Endodermal cell (in vitro differentiated cells): ENCODE measurements around the gene NEK6. TPM values are rescaled to one million over a fixed set of nuclear protein-coding genes. Genes with fewer than 3 reads are reported as not detected.
A peak's percentile ranks its signal among the peaks of the same experiment; 100 is the strongest.

Experiments used
- DNase-seq: peaks from one replicate; pipeline ENCODE4 v3.0.0-alpha.2; 2017
- H3K27ac ChIP-seq: 2 replicates; pipeline ENCODE4 v1.5.1; 2013; ENCODE audit warnings: mild to moderate bottlenecking, low read depth, low read length, moderate library complexity
- H3K27me3 ChIP-seq: 2 replicates; pipeline ENCODE4 v1.6.1; 2013; ENCODE audit warnings: mild to moderate bottlenecking, low read length, moderate library complexity; ENCODE audit not compliant: insufficient read depth, control insufficient read depth, poor library complexity, severe bottlenecking
- H3K36me3 ChIP-seq: 2 replicates; pipeline ENCODE4 v1.7.0; 2013; ENCODE audit warnings: mild to moderate bottlenecking, low read length, moderate library complexity; ENCODE audit not compliant: control insufficient read depth, insufficient read depth
- H3K4me1 ChIP-seq: one replicate; pipeline ENCODE4 v1.7.0; 2013; ENCODE audit warnings: low read length; ENCODE audit not compliant: control insufficient read depth, insufficient read depth
- H3K4me3 ChIP-seq: 2 replicates; pipeline ENCODE4 v1.5.1; 2013; ENCODE audit warnings: mild to moderate bottlenecking, low read length, moderate library complexity
- H3K9ac ChIP-seq: 2 replicates; pipeline ENCODE4 v1.6.1; 2013; ENCODE audit warnings: mild to moderate bottlenecking, low read length, moderate library complexity; ENCODE audit not compliant: poor library complexity, severe bottlenecking; ENCODE audit errors: extremely low read depth
- H3K9me3 ChIP-seq: 2 replicates; pipeline ENCODE4 v1.6.1; 2013; ENCODE audit warnings: mild to moderate bottlenecking, low read length, moderate library complexity; ENCODE audit not compliant: control insufficient read depth
- H3K27ac Mint-ChIP-seq: 2 replicates; pipeline ENCODE4 v1.8.0; 2020; ENCODE audit warnings: mixed read lengths
- H3K27me3 Mint-ChIP-seq: 2 replicates; pipeline ENCODE4 v1.8.0; 2021; ENCODE audit warnings: mild to moderate bottlenecking, mixed read lengths; ENCODE audit not compliant: insufficient read depth
- H3K36me3 Mint-ChIP-seq: 2 replicates; pipeline ENCODE4 v1.8.0; 2020; ENCODE audit warnings: low read depth, mixed read lengths
- H3K4me1 Mint-ChIP-seq: 2 replicates; pipeline ENCODE4 v1.8.0; 2020; ENCODE audit warnings: mixed read lengths
- H3K4me3 Mint-ChIP-seq: 2 replicates; pipeline ENCODE4 v1.8.0; 2020; ENCODE audit warnings: mild to moderate bottlenecking, moderate library complexity, mixed read lengths
- H3K9me3 Mint-ChIP-seq: 2 replicates; pipeline ENCODE4 v1.8.0; 2020; ENCODE audit warnings: mild to moderate bottlenecking, mixed read lengths
- WGBS, 2 experiments: methylation state at CpG; one replicate each; pipeline versions ENCODE4 v1.1.5 to v1.1.7; 2013; ENCODE audit warnings: missing lambda C conversion rate in 2 of 2, mixed read lengths in 1 of 2; ENCODE audit not compliant: insufficient coverage in 1 of 2, insufficient read length in 1 of 2; 5-methylcytosine and 5-hydroxymethylcytosine counted together
- total RNA-seq, 2 donors: library from RNA; stranded (reverse); fragmentation: NEBNext Ultra II Directional in 1 of 2; extraction: Animal tissue kit (Norgen Biotek cat#: 25700) in 1 of 2; gene quantifications; 2 replicates in 1 of 2; 3 replicates in 1 of 2; pipeline ENCODE4 v1.2.1, GENCODE V29; 2021
- TF ChIP-seq, protein P1 (sequence below): fragments of 200-600 bp; sonication (generic); conservative IDR thresholded peaks from 2 replicates; pipeline ENCODE4 v1.5.0; 2021; ENCODE audit warnings: antibody characterized with exemption, mild to moderate bottlenecking

The NEK6 gene
- total RNA-seq, 2 donors from 2014 or later = 17.1 to 32.5 TPM

DNA sequence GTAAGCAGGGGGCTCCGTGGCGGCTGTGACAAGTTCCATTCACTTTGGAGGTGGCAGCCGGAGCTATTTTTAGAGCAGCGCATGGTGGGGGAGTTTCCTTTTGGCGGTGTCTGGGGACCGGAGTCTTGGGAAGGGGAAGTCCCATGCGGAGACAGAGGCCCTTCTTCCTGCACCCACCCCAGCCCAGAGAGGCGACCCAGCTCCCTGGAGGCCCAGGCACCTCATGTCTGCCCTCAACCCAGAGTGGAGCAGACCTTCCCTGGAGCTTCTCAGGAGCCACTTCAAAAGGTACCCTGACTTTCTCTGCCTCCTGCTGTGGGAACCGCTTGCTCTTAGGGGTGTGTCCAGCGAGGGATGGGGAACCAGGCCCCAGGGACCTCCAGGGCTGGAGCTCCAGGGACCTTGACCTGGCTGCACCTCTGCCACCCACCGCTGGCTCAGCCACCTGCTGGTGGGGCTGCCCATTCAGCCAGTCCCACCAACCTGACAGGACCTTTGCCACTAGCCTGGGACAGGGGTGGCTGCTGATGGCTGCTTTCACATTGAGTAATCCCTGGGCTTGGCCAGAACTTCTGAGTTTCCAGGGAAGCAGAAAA lies 34.1 kb downstream of the NEK6 start:
- H3K4me1 ChIP-seq = no peaks in the 10 kb centered on the region
- DNase-seq = no peak
- no peak overlapping the region for H3K27ac ChIP-seq
- peaks cover 3% of the 10 kb centered on the region for H3K36me3 ChIP-seq
- no peak overlapping the region for H3K4me3 ChIP-seq
- H3K9ac ChIP-seq = no peak overlapping the region
- no peaks in the 10 kb centered on the region for H3K36me3 Mint-ChIP-seq
- H3K9me3 ChIP-seq = no peaks in the 10 kb centered on the region
- TF ChIP-seq, protein P1, sequence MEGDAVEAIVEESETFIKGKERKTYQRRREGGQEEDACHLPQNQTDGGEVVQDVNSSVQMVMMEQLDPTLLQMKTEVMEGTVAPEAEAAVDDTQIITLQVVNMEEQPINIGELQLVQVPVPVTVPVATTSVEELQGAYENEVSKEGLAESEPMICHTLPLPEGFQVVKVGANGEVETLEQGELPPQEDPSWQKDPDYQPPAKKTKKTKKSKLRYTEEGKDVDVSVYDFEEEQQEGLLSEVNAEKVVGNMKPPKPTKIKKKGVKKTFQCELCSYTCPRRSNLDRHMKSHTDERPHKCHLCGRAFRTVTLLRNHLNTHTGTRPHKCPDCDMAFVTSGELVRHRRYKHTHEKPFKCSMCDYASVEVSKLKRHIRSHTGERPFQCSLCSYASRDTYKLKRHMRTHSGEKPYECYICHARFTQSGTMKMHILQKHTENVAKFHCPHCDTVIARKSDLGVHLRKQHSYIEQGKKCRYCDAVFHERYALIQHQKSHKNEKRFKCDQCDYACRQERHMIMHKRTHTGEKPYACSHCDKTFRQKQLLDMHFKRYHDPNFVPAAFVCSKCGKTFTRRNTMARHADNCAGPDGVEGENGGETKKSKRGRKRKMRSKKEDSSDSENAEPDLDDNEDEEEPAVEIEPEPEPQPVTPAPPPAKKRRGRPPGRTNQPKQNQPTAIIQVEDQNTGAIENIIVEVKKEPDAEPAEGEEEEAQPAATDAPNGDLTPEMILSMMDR = peak; percentile 31
- 82 to 84% methylated on average over 6 to 11 of the region's 11 CpGs for WGBS, 2 experiments
- H3K27me3 ChIP-seq = no peaks in the 10 kb centered on the region
- no peak overlapping the region for H3K27ac Mint-ChIP-seq
- no peaks in the 10 kb centered on the region for H3K9me3 Mint-ChIP-seq
- H3K27me3 Mint-ChIP-seq = no peaks in the 10 kb centered on the region
- no peak overlapping the region for H3K4me3 Mint-ChIP-seq
- no peaks in the 10 kb centered on the region for H3K4me1 Mint-ChIP-seq

- Histone ChIP-seq H3K9me3 (no peaks in the 10 kb centered on the region), H3K4me1 (no peaks in the 10 kb centered on the region), H3K4me3 (no peak overlapping the region), H3K36me3 (peaks cover 3% of the 10 kb centered on the region), H3K27me3 (no peaks in the 10 kb centered on the region), H3K27ac (no peak overlapping the region), H3K9ac (no peak overlapping the region)
- TF ChIP-seq, protein P1 = no peak
- H3K36me3 Mint-ChIP-seq = no peaks in the 10 kb centered on the region
- peak overlapping the region; percentile 53 for H3K27ac Mint-ChIP-seq
- WGBS, 2 experiments = 83 to 84% methylated on average over 8 to 12 of the region's 12 CpGs
- H3K4me1 Mint-ChIP-seq = no peaks in the 10 kb centered on the region
- H3K4me3 Mint-ChIP-seq = no peak overlapping the region
- no peaks in the 10 kb centered on the region for H3K9me3 Mint-ChIP-seq
- H3K27me3 Mint-ChIP-seq = no peaks in the 10 kb centered on the region
- no peak for DNase-seq
Observed at GRCh38 chr9:124292696-124293593, 35.2 kb downstream of the NEK6 start.

DNA sequence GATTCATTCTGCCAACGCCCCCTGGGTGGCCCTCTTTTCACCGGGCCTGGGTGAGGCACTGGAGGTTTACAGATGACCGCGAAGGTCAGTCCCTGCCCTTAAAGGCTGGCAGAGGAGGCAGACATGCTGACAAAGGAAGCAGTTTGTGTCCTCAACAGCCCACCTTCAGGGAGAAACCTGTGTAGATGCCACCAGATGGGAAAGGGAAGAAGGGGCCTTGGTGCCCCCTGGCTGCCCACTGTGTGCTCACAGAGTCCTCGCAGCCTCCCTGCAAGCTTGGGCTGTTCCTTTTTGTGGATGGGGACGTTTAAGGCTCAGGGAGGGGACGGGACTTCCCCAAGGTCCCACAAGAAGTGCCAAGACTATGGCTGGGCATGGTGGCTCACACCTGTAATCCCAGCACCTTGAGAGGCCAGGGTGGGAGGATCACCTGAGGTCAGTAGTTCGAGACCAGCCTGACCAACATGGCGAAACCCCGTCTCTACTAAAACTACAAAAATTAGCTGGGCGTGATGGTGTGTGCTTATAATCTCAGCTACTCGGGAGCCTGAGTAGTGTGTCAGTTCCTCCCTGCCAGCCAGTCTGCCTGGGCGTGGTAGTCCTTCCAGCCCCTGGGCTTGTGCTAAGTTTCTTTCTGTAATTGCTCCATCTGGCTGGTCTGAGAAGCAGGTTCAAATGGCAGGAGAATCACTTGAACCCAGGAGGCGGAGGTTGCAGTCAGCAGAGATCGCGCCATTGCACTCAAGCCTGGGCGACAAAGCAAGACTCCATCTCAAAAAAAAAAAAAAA lies 36.2 kb downstream of the NEK6 start:
- Histone ChIP-seq H3K9me3 (no peaks in the 10 kb centered on the region), H3K27ac (no peak overlapping the region), H3K27me3 (no peaks in the 10 kb centered on the region), H3K4me1 (no peaks in the 10 kb centered on the region), H3K4me3 (no peak overlapping the region), H3K9ac (no peak overlapping the region), H3K36me3 (peaks cover 3% of the 10 kb centered on the region)
- Mint-ChIP-seq H3K27ac (no peak overlapping the region), H3K27me3 (no peaks in the 10 kb centered on the region), H3K4me3 (no peak overlapping the region), H3K36me3 (no peaks in the 10 kb centered on the region), H3K4me1 (no peaks in the 10 kb centered on the region), H3K9me3 (no peaks in the 10 kb centered on the region)
- TF ChIP-seq, protein P1 = peak; percentile 44
- 89 to 94% methylated on average over 13 to 17 of the region's 17 CpGs for WGBS, 2 experiments
- no peak for DNase-seq
